GM10847 (cell line): ENCODE measurements around the gene NAA25.

Source experiments
- POLR2A ChIP-seq: IDR thresholded peaks from 2 replicates; pipeline ENCODE4 v1.6.1; 2011; ENCODE audit not compliant: insufficient read length; ENCODE audit errors: extremely low read depth

Gene NAA25

DNA sequence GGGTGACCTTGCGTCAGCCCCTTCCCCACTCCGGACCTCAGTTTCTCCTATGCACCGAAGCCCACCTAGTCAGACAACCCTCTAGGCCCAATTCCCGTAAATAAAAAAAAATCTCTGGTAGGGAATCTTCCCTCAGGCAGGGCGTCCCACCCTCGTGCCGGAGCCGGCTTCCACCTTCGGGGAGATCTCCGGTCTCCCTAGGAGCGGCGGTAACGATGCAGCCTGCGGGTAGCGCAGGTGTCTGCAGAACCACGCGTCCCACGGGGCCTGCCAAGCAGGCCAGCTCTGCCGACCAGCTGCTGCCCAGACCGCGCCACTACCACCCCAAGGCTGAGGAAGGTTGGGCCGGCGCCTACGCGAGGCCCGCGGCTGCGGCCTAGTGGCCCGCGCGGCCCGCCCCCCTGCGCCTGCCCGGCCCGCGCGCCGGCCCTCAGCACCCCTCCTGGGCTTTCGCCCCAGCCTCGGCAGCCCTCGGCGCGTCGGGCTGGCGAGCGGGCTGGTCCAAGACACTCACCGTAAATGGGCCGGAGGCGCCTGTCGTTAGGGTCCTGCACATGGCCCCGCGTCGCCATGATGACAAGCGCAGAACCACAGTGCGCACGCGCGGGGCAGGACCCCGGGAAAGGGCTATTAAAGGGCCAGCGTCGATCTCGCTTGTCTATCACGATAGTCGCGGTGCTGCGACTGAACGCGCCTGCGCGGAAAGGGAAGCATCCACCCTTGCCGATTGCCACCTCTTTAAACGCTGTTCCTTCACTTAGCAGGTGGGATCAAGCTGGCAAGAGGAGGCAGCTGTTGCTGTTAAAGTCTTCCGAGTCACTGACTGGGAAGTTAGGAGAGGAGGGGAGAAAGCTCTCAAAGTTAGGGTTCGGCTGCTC is at the start of gene NAA25:
Gene NAA25, minus strand, starts transcription at position 582 of the 878 bp plus-strand sequence. Its CDS starts 10 bp downstream, at position 572.
- TF ChIP-seq POLR2A, result peak; percentile 67

DNA sequence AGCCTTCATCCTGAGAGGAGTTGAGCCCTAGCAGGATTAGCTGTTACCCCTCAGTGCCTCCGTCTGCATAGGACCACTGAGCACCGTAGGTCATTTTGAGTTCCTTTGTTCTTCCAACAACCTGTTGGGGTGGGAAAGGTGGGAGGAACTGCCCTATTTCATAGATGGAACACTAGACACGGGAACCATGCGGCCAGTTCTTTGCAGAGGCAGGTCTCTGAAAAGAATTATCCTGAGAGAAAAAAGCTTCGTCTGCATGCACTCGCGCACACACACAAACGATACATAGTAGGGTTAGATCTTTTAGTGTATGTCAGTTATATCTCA is 45.3 kb upstream of the NAA25 start:
- TF ChIP-seq POLR2A, result no peak

DNA sequence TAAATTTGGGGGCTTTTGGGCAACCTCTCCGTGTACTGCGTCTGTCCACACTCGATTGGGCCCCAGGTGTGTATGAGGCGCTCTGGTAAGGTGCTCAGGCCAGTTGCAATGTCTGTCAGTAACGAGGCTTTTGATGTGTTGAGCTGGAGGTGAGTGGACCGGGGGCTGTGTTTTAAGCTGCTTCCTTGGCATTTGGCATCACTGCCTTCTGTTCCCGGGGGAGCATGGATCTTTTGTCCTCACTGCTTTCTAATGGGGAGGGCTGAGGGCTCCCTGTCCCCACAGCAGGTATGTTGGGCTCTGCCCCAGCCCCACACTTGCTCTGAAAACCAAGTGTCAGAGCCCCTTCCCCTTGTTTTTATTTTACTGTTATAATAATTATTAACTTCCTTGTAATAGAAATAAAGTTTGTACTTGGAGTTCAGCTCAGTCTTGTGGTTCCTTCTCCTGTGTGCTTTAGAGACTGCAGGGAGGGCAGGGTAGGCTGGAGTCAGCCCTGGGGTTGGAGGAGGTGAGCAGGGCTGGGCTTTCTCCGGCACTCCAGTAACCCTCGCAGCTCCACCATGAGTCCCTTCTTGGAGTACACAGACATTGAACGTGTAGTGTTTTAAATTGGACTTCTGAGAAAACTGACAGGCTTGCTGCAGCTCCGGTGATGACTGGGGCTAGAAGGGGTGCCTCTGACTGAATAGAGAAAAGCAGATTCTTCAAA is 44.8 kb upstream of the NAA25 start:
- no peak for TF ChIP-seq POLR2A

DNA sequence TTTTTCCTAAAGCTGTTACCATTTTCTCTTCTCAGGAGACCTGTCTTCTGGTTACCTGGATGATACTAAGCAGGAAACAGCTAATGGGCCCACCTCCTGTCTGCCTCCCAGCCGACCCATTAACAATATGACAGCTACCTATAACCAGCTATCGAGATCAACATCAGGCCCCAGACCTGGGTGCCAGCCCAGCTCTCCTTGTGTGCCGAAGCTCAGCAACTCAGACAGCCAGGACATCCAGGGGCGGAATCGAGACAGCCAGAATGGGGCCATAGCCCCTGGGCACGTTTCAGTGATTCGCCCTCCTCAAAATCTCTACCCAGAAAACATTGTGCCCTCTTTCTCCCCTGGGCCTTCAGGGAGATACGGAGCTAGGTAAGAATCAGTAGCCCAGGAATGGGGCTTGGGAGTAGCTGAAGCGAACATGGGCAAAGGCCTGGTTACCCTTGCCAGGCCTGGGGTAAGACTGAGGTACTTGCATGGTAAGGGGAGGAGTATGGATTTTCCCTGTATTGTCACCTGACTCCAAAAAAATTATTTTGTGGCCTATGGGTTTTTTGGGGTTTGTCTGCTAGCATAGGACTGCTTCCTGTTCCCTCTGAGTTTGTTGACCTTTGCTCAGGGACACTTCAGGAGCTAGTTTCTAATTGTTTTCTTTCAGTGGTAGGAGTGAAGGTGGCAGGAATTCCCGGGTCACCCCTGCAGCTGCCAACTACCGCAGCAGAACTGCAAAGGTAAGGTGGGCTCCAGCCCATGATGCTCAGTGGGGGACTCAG is 43.4 kb upstream of the NAA25 start:
- TF ChIP-seq POLR2A, result no peak

- no peak for TF ChIP-seq POLR2A
These were observed 41.0 kb upstream of the NAA25 start for GRCh38 chr12:112149596-112149995.

- no peak for TF ChIP-seq POLR2A
These were observed 39.5 kb upstream of the NAA25 start for GRCh38 chr12:112148031-112148513.

DNA sequence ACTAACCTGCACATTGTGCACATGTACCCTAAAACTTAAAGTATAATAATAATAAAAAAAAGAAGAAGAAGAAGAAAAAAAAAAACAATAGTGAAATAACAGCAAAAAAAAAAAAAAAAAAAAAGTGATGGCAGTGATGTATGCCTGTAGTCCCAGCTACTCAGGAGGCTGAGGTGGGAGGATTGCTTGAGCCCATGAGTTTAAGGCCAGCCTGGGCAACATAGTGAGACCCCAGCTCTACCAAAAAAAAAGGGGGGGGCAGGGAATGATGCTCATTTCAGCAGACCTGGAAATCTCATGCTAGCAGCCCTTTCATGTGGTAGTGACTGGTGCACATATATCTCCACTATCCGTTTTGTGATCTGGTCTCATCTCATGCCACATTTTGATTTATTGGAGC is 37.5 kb upstream of the NAA25 start:
- TF ChIP-seq POLR2A, result no peak

GRCh38 chr12:112140728-112141127 is 32.1 kb upstream of the NAA25 start:
- TF ChIP-seq POLR2A, result no peak

DNA sequence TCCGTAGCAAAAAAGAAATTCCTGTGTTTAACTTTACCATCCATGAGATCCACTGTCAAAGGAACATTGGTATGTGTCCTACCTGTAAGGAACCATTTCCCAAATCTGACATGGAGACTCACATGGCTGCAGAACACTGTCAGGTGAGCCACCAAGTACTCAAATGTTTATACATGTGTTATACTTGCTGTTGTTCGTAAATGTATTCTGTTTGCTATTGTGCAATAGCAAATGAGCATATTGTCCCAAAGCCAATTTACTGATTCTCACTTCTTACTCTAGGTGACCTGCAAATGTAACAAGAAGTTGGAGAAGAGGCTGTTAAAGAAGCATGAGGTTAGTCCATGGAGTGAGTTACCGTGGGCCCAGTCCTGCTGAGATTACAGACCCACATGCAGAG is 26.1 kb upstream of the NAA25 start:
- TF ChIP-seq POLR2A, result no peak

- TF ChIP-seq POLR2A, result no peak
These were observed 24.8 kb upstream of the NAA25 start for GRCh38 chr12:112133418-112133817.

- TF ChIP-seq POLR2A, result no peak
These were observed 23.1 kb upstream of the NAA25 start for GRCh38 chr12:112131686-112132085.

- no peak for TF ChIP-seq POLR2A
These were observed 21.9 kb upstream of the NAA25 start for GRCh38 chr12:112130441-112130998.

- TF ChIP-seq POLR2A, result no peak
These were observed 18.3 kb upstream of the NAA25 start for GRCh38 chr12:112126911-112127310.

DNA sequence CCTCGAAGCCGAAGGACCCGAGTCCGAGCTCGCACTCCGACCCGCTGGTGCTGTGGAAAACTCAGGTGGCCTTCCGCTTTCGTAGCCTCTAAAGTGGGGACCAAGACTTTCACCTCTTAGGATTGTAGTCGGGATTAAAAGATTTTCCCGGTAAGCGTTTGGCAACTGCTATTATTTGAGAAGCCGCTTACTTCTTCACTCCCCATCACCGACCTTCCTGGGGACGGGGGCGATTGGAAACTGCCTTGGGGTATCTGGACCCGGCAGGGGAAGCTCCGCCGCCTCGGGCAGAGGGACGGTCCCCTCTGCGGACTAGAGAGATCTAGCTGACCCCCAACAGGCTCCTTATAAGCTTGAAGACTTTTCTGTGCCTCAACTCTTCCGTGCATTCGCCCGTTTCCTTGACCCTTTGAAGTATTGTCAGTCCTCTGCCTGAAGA is 17.4 kb upstream of the NAA25 start:
- no peak for TF ChIP-seq POLR2A
